H7 (cell line): ENCODE results near the gene TNP2. TPM values are rescaled to one million over a fixed set of nuclear protein-coding genes. Genes with fewer than 3 reads are reported as not detected.

Source experiments
- DNase-seq: peaks from one replicate; pipeline ENCODE4 v3.0.0; 2012
- H3K27me3 ChIP-seq: 2 replicates; pipeline ENCODE4 v1.6.0; 2011; ENCODE audit warnings: mild to moderate bottlenecking, low read length; ENCODE audit not compliant: control insufficient read depth, insufficient read depth
- H3K36me3 ChIP-seq: replicated peaks from 2 replicates; pipeline ENCODE4 v1.5.1; 2011; ENCODE audit warnings: low read length; ENCODE audit not compliant: control insufficient read depth, insufficient read depth
- H3K4me3 ChIP-seq: 2 replicates; pipeline ENCODE4 v1.5.1; 2011; ENCODE audit warnings: low read depth, mild to moderate bottlenecking, control low read depth, low read length, moderate library complexity; ENCODE audit not compliant: insufficient read depth
- total RNA-seq: library from RNA; depleted of rRNA; stranded (reverse); fragments of >200 nt; shearing (Covaris generic); gene quantifications from 2 replicates; pipeline ENCODE4 v1.2.3, GENCODE V29; 2014

TNP2 gene
- total RNA-seq, 1 experiment from 2014 or later, result not detected

GRCh38 chr16:11257131-11257938 lies 11.8 kb downstream of the TNP2 start:
- peak overlapping the region; percentile 74 for H3K4me3 ChIP-seq
- DNase-seq, result peak; percentile 90
- peaks cover 13% of the 10 kb centered on the region for H3K36me3 ChIP-seq

DNA sequence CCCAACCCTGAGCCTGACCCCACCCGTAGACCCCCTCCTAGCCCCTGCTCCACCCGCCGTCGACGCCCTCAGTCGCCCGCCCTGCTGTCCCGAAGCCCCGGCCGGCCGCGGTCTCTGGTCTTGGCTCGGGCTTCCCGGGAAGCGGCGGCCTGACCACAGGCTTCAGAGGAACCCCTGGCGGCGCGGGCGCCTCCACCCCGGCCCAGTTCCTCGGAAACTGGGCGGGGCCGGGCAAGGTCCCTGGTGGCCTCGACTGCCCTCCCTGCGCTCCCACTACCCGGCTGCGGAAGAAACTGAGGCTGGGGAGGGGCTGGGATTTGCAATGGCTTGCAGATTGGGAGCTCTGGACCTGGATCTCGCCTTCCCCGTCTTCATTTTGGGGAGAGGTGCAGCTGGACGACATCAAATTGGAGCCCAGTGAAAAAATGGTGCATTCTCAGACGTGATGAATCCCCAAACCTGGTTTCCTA lies 12.4 kb downstream of the TNP2 start:
- Histone ChIP-seq H3K36me3 (peaks cover 15% of the 10 kb centered on the region), H3K27me3 (no peaks in the 10 kb centered on the region), H3K4me3 (peak overlapping the region; percentile 74)
- DNase-seq, result no peak

More at GRCh38 chr16:11257131-11257938, 11.8 kb downstream of the TNP2 start:
- H3K27me3 ChIP-seq, result no peaks in the 10 kb centered on the region

DNA sequence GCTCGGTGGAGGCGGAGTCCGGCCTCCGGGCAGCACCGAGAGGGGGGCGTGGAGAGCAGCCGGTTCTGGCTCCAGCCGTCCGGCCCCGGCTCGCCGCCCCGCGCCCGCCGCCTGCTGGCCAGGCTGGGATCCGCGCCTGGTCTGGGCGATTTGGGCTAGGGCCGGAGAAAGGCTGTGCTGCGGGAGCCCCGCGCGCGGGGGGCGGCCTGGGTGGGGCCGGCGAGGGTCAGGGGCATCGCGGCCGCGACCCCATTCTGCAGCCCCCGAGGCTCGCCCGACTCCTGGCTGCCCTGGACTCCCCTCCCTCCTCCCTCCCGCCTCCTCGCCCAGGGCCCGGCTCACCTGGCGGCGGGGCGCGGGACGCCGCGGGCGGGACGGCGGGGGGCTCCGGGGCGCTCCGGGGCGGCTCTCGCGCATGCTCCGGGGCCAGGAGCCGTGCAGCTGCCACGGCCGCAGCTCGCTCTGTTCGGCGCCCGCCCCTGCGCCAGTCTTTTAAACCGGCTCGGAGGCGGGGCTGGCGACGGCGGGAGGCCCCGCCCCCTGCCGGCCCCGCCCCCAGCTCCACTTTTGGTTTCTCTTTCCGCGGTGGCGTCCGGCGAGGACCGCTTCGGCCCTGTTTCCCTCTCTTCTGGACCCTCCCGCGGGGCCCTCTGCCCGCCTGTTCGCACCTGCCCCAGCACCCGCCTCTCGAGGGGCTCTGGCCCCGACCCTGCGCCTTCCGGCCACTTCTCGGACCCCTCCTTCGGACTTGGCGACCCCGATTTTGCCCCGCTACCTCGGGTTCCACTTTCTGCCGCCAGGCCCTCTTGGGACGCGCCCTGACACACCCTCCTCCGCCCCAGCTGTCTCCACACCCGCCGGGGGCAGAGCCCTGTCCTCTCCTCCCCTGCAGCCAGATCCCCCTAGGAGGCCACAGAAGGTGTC lies 13.1 kb downstream of the TNP2 start, which contains the start of gene SOCS1:
TSS of gene SOCS1 (minus strand) at position 468 of the 924 bp plus-strand sequence. CDS start 726 bp downstream, outside the sequence.
- no peaks in the 10 kb centered on the region for H3K27me3 ChIP-seq
- peak within 1 kb of the TSS; percentile 87 for H3K4me3 ChIP-seq
- H3K36me3 ChIP-seq, result peaks cover 15% of the 10 kb centered on the region
- peak; percentile 98 for DNase-seq

- H3K27me3 ChIP-seq, result no peaks in the 10 kb centered on the region
- H3K36me3 ChIP-seq, result peaks cover 15% of the 10 kb centered on the region
- DNase-seq, result peak; percentile 73
- H3K4me3 ChIP-seq, result peak overlapping the region; percentile 87
Observed at GRCh38 chr16:11254913-11255736, 14.0 kb downstream of the TNP2 start.

DNA sequence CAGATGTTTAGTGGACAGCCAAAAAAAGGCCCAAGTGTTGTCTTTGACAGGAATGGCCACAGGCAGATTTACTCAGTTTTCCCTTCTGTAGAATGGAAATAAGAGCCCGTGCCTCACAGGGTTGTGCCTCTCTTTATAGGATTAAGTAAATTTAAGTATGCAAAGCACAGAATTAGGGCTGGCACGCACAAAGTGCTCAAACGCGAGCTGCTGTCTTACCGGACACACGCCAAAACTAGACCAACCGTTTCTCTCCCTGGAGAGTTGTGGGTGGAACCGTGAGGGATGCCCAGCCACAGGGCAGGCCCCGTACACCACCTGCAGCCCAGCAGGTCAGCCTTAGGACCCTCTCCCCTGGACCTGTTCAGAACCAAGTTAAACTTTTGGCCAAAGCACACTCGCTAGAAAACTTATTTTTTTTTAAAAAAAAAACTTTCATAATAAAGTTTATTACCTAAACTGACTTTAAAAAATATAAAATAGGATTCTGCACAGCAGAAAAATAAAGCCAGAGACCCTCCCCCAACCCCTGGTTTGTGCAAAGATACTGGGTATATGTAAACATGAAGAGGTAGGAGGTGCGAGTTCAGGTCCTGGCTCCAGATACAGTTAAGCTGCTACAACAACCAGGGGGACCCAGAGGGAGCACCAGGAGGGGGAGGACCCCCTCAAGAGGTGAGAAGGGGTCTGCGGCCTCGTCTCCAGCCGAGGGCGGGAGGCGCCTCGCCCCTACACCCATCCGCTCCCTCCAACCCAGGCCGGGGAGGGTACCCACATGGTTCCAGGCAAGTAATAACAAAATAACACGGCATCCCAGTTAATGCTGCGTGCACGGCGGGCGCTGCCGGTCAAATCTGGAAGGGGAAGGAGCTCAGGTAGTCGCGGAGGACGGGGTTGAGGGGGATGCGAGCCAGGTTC lies 14.9 kb downstream of the TNP2 start:
- Histone ChIP-seq H3K4me3 (peak overlapping the region; percentile 87), H3K36me3 (peaks cover 15% of the 10 kb centered on the region), H3K27me3 (no peaks in the 10 kb centered on the region)
- DNase-seq, result peak; percentile 72

- Histone ChIP-seq H3K27me3 (no peaks in the 10 kb centered on the region), H3K4me3 (peak overlapping the region; percentile 87), H3K36me3 (peaks cover 15% of the 10 kb centered on the region)
- no peak for DNase-seq
Observed at GRCh38 chr16:11253009-11253994, 15.8 kb downstream of the TNP2 start.

DNA sequence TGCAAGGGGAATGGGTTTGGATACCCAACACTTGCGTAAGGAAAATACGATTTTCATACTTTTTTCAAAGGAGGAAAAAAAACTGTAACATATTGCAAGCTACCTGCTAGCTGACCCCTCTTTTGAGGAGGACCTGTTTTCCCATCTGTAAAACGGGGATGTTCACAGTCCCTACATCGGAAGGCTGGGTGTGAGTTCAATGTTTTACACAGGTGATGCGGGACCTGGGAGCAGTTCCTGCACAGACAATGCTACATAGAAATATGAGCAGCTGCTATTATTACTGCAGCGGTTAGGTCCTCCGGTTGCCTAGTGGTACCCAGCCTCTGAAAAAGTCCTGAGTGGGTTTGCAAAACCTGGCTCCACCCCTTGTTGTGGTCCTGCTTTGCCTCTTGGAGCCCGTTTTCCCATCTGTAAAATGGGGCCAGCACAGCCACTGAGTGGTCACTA lies 16.6 kb downstream of the TNP2 start:
- Histone ChIP-seq H3K36me3 (peaks cover 15% of the 10 kb centered on the region), H3K27me3 (no peaks in the 10 kb centered on the region), H3K4me3 (no peak overlapping the region)
- DNase-seq, result no peak

DNA sequence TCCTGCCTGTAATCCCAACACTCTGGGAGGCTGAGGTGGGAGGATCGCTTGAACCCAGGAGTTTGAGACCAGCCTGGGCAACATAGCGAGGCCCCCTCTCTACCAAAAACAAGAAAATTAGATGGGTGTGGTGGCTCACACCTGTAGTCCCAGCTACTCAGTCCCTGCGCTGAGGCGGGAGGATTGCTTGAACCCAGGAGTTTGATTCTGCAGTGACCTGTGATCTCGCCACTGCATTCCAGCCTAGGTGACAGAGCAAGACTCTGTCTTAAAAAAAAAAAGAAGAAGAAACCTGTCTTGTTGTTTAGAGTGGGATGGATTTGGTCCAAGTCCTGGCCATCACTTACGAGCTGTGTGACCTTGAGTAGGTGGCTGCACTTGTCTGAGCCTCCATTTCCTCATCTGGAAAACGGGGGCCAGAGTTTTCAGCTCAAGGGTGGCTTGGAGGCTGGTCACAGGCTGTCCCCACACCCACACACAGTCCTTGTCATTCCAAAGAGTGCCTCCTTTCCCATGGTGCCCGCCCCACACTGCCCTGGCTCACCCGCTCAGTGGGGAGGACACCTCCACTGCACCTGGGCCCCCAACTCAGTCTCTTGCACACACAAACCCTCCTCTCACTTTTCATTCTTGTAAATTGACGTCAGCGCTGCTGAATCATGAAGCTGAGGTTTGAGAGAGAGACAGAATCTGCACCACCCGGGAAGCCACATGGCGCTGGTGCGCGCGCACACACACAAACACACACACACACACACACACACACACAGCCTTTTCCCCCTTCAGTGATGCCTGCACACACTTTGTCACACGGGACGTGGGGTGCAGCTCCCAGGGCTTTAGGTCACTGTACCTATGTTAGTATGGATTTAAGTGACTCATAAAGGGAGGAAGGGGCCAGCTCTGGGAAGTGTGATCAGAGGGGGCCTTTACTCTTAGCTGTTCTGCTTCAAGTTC lies 17.3 kb downstream of the TNP2 start:
- H3K4me3 ChIP-seq, result no peak overlapping the region
- peaks cover 15% of the 10 kb centered on the region for H3K36me3 ChIP-seq
- H3K27me3 ChIP-seq, result no peaks in the 10 kb centered on the region
- DNase-seq, result no peak

- no peak overlapping the region for H3K4me3 ChIP-seq
- H3K36me3 ChIP-seq, result peaks cover 15% of the 10 kb centered on the region
- H3K27me3 ChIP-seq, result no peaks in the 10 kb centered on the region
- DNase-seq, result no peak
Observed at GRCh38 chr16:11250786-11251524, 18.2 kb downstream of the TNP2 start.

DNA sequence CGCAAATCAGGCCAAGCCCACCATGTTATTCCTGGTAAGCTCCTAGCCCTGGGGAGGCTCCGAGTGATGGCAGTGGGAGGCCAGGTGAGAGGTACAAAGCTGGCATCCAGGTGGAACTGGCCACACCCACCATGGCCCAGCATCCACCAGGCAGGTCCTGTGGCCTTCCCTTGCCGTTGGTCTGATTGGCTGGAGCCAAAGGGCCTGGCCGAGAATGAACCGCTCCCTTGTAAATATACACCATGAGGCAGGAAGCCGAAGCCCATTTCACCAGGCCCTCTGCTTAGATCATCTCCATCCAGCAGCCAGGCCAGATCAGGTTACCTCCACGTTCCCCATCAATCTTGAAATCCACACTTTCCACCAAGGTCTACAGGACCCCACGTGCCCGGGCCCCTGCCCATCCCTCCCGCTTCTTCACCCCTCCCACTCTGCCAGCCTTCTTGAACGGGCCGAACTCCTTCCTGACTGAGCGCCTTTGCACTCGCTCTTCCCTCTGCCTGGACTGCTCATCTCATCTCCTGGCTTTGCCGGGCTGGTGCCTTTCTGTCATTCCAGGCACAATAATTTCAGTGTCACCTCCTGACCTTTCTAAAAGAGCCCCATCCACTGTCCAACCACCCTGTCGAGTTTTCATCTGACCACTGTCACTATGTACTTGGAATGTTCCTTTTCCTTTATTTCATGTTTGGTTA lies 18.9 kb downstream of the TNP2 start:
- Histone ChIP-seq H3K36me3 (peaks cover 15% of the 10 kb centered on the region), H3K27me3 (no peaks in the 10 kb centered on the region), H3K4me3 (no peak overlapping the region)
- DNase-seq, result peak; percentile 74
